Transverse colon (tissue), 4 donors: ENCODE measurements around the gene NEK7. TPM values are rescaled to one million over a fixed set of nuclear protein-coding genes. Genes with fewer than 3 reads are reported as not detected.
"Not testable (repeated sequence)": the region's sequence is repeated elsewhere in the genome, so short reads cannot be mapped to it uniquely, and the experiment has no call there.

Experiments used
- DNase-seq: peaks from one replicate; pipeline ENCODE4 v3.0.0-alpha.2; 2019
- H3K27ac ChIP-seq, 4 donors: fragments of 200-600 bp; sonication (generic); 2 replicates each; pipeline ENCODE4 v1.5.1; 2016 to 2018; ENCODE audit warnings: inconsistent platforms in 4 of 4
- H3K27me3 ChIP-seq: fragments of 200-600 bp; sonication (generic); 2 replicates; pipeline ENCODE4 v1.5.1; 2017; ENCODE audit warnings: inconsistent platforms
- H3K36me3 ChIP-seq, 4 donors: fragments of 200-600 bp; sonication (generic); 2 replicates each; pipeline ENCODE4 v1.5.1; 2017 to 2019; ENCODE audit warnings: inconsistent platforms in 4 of 4
- H3K4me1 ChIP-seq, 4 donors: fragments of 200-600 bp; sonication (generic); 2 replicates each; pipeline ENCODE4 v1.5.1; 2017 to 2020; ENCODE audit warnings: inconsistent platforms in 4 of 4
- H3K4me3 ChIP-seq, 4 donors: fragments of 200-600 bp; sonication (generic); 1 replicate in 1 of 4; 2 replicates in 3 of 4; pipeline versions ENCODE4 v1.5.1 to v1.6.1; 2017 to 2019; ENCODE audit warnings: inconsistent platforms in 4 of 4
- H3K9me3 ChIP-seq, 2 donors: fragments of 200-600 bp; sonication (generic); 2 replicates each; pipeline ENCODE4 v1.5.1; 2017 to 2019; ENCODE audit warnings: inconsistent platforms in 2 of 2
- EP300 ChIP-seq: sonication (generic); formaldehyde crosslinking; IDR thresholded peaks from one replicate; pipeline ENCODE4 v1.6.1; 2017; ENCODE audit warnings: antibody characterized with exemption, low read depth
- POLR2A ChIP-seq: fragments of 450-650 bp; IDR thresholded peaks from one replicate; pipeline ENCODE4 v1.6.1; 2016; ENCODE audit warnings: antibody characterized with exemption, mild to moderate bottlenecking, moderate library complexity
- POLR2AphosphoS5 ChIP-seq, 3 donors: sonication (generic); formaldehyde crosslinking; IDR thresholded peaks; one replicate each; pipeline ENCODE4 v1.6.1; 2016; ENCODE audit warnings: antibody characterized with exemption in 3 of 3
- WGBS, 2 donors: methylation state at CpG; one replicate each; pipeline ENCODE4 v1.1.5; 2018; ENCODE audit warnings: low coverage in 1 of 2; 5-methylcytosine and 5-hydroxymethylcytosine counted together
- in situ Hi-C, 4 donors: fragments of 200-750 bp; cut with MboI; loops; one replicate each; pipeline versions ENCODE4 v1.15.0 to v1.15.1; 2017; ENCODE audit warnings: low sequenced_read_pairs in 3 of 4, low pct_ligation_motif_present in 1 of 4, low pct_unique_long_range_greater_than_20kb in 1 of 4
- intact Hi-C: fragments of 100-400 bp; cut with DNase I; formaldehyde crosslinking; loops from one replicate; pipeline ENCODE4 v1.15.1; 2023; ENCODE audit warnings: low total_unique reads
- total RNA-seq, 4 donors: library from RNA; depleted of rRNA; stranded (reverse); fragments of >200 nt; gene quantifications; one replicate each; pipeline ENCODE4 v1.1.0, GENCODE V29; 2016
- TF ChIP-seq, protein P1 (sequence below), 5 experiments: fragments of 200-600 bp in 3 of 5; fragments of 450-650 bp in 2 of 5; sonication (generic) in 3 of 5; IDR thresholded peaks; 1 replicate in 2 of 5; 2 replicates in 3 of 5; pipeline ENCODE4 v1.5.1; 2016 to 2017; ENCODE audit warnings: antibody characterized with exemption in 5 of 5, inconsistent platforms in 3 of 5, mild to moderate bottlenecking in 2 of 5, moderate library complexity in 1 of 5

Gene NEK7
- total RNA-seq, 4 donors from 2014 or later, result 40.4 to 71.0 (median 57.6) TPM

DNA sequence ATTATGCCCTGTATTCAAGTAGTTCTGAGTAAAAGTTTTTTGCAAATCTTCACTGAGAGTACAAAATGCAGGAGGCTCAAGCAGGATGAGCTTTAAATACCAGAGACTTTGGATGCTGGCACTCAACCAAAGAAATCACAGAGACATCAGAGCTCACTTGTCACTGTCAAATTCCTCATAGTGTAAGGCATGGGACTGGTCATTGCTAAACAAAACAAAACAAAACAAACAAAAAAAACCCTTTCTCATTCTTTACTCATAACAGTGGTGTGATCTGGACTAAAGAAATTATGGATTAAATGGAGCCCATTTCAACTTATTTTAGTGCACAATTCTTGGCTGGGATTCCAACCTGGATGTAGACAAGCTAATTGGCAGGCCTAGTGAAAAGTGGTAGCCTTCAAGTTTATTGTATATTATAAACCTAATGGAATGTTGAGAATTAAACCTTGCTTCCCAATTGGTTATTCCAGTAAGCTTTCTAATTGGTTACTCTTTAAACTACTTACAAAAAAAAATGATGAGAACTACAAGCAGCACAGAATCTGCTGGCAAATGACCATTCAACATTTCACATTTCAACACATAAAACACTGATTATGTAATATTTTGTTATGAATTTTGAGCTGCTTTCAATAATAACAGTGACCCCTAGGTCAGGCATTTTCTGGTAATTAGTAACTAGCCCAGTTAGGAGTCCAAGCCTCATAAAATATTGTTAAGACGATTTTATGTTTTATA lies 30.6 kb upstream of the NEK7 start:
- TF ChIP-seq POLR2A (no peak), POLR2AphosphoS5 (IDR thresholded peaks at IDR 0.05) (no peak), EP300 (no peak)
- TF ChIP-seq, protein P1, sequence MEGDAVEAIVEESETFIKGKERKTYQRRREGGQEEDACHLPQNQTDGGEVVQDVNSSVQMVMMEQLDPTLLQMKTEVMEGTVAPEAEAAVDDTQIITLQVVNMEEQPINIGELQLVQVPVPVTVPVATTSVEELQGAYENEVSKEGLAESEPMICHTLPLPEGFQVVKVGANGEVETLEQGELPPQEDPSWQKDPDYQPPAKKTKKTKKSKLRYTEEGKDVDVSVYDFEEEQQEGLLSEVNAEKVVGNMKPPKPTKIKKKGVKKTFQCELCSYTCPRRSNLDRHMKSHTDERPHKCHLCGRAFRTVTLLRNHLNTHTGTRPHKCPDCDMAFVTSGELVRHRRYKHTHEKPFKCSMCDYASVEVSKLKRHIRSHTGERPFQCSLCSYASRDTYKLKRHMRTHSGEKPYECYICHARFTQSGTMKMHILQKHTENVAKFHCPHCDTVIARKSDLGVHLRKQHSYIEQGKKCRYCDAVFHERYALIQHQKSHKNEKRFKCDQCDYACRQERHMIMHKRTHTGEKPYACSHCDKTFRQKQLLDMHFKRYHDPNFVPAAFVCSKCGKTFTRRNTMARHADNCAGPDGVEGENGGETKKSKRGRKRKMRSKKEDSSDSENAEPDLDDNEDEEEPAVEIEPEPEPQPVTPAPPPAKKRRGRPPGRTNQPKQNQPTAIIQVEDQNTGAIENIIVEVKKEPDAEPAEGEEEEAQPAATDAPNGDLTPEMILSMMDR (IDR thresholded peaks at IDR 0.05), result no peak
- in situ Hi-C loops, result no loop called here
- WGBS, 2 donors, result 36 to 39% methylated on average over 1 of the region's 1 CpG

DNA sequence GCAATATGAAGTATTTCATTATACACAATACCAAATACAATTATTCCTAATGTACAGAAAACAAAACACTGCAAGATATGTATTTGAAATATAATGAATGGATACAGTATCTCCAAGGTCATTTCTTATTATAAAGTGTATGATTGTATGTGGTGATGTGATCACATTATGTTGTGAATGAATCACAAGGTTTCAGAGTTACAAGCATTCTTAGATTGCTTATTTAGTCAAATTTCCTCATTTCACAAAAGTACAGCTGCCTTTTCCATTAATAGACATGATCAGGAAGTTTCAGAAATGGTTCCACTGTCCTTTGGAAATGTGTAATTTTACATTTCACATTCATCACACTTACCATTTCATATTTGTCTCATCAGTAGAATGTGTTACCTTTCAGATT lies 28.3 kb upstream of the NEK7 start:
- H3K4me1 ChIP-seq, result peaks cover 0 to 3% (median 0%) of the 10 kb centered on the region in 4 donors
- in situ Hi-C loops (no loop called here), intact Hi-C loops (no loop called here)
- H3K9me3 ChIP-seq, result no peaks in the 10 kb centered on the region
- no peak for DNase-seq
- H3K4me3 ChIP-seq, result no peak overlapping the region
- H3K27ac ChIP-seq, result no peak overlapping the region
- TF ChIP-seq POLR2AphosphoS5 (IDR thresholded peaks at IDR 0.05) (no peak), POLR2A (no peak), EP300 (no peak)
- TF ChIP-seq, protein P1 (IDR thresholded peaks at IDR 0.05), result no peak
- H3K36me3 ChIP-seq, result no peaks in the 10 kb centered on the region
- H3K27me3 ChIP-seq, result no peaks in the 10 kb centered on the region

More for the DNA sequence above, 30.6 kb upstream of the NEK7 start:
- intact Hi-C loops, result no loop called here
- H3K4me3 ChIP-seq, result no peak overlapping the region
- no peak overlapping the region for H3K27ac ChIP-seq
- H3K36me3 ChIP-seq, result no peaks in the 10 kb centered on the region
- H3K27me3 ChIP-seq, result no peaks in the 10 kb centered on the region
- H3K9me3 ChIP-seq, result no peaks in the 10 kb centered on the region
- peaks cover 0 to 3% (median 0%) of the 10 kb centered on the region in 4 donors for H3K4me1 ChIP-seq
- DNase-seq, result no peak

DNA sequence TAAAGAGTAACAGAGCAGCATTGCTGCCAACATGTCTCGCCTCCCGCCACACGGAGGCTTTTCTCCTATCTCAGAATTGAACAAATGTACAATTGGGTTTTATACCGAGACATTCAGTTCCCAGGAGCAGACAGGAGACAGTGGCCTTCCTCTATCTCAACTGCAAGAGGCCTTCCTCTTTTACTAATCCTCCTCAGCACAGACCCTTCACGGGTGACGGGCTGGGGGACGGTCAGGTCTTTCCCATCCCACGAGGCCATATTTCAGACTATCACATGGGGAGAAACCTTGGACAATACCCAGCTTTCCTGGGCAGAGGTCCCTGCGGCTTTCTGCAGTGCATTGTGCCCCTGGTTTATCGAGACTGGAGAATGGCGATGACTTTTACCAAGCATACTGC lies 26.7 kb upstream of the NEK7 start:
- H3K9me3 ChIP-seq, H3K27me3 ChIP-seq, H3K4me3 ChIP-seq, H3K36me3 ChIP-seq, intact Hi-C loops, H3K27ac ChIP-seq, DNase-seq, in situ Hi-C loops, H3K4me1 ChIP-seq: not testable (repeated sequence)
- 93% methylated on average over 11 of the region's 11 CpGs; no CpG with 5 or more reads in 1 of the 2 donors for WGBS, 2 donors

DNA sequence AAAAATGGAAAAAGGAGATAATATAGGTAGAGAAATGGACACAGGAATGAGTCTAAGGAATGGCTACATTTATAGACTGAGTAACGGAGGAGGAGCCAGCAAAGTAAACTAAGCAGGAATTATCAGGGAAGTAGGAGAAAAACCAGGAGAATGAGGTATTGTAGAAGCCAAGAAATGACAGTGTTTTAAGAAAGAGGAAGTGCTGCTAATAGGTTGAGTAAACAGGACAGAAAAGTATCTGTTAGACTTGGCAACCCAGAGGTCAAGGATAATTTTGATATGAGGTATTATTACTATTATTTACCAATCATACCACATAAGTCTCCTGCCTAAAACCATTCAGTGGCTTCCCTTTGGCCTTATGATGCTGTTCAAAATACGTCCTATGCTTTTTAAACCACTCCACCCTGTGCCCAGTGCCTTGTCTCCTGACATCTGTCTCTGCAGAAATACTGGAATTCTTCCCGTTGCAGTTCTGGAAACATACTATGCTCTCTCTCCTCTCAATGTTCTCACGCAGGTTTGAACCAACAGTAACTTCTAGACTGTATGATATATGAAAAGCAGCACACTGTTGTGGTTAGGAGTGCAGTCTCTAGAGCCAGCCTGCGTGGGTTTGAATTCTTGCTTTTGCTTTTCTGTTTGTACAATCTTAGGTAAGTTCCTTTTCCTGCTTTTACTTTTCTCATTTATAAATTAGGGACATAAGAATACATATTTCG lies 24.6 kb upstream of the NEK7 start:
- Histone ChIP-seq H3K36me3 (no peaks in the 10 kb centered on the region), H3K27me3 (no peaks in the 10 kb centered on the region), H3K9me3 (no peaks in the 10 kb centered on the region), H3K4me3 (no peak overlapping the region), H3K27ac (no peak overlapping the region), H3K4me1 (no peaks in the 10 kb centered on the region)
- WGBS, 2 donors, result 74 to 75% methylated on average over 6 of the region's 6 CpGs
- in situ Hi-C loops, result no loop called here
- intact Hi-C loops, result no loop called here
- no peak for DNase-seq
- no peak for TF ChIP-seq EP300
- TF ChIP-seq POLR2AphosphoS5 (IDR thresholded peaks at IDR 0.05), result no peak
- TF ChIP-seq, protein P1 (IDR thresholded peaks at IDR 0.05), result no peak
- TF ChIP-seq POLR2A, result no peak
